Measurements from ENCODE around the gene IL31RA.

DNA sequence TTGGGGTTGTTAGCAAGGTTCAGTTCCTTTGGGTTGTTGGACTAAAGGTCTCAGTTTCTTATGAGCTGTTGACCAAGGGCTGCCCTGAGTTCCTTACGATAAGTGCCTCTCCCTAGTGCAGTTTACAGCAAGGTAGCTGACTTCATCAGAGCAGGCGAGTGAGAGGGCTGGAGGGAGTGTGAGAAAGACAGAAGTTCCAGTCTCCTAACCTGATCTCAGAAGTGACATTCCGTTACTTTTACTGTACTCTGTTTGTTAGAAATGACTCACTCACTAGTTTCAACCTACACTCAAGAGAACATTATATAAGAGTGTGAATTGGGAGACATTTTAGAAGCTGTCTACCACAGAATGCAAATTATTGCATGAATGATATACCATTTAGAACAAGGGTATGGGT, 21.2 kb upstream of the IL31RA start:
- TF ChIP-seq, protein P1, sequence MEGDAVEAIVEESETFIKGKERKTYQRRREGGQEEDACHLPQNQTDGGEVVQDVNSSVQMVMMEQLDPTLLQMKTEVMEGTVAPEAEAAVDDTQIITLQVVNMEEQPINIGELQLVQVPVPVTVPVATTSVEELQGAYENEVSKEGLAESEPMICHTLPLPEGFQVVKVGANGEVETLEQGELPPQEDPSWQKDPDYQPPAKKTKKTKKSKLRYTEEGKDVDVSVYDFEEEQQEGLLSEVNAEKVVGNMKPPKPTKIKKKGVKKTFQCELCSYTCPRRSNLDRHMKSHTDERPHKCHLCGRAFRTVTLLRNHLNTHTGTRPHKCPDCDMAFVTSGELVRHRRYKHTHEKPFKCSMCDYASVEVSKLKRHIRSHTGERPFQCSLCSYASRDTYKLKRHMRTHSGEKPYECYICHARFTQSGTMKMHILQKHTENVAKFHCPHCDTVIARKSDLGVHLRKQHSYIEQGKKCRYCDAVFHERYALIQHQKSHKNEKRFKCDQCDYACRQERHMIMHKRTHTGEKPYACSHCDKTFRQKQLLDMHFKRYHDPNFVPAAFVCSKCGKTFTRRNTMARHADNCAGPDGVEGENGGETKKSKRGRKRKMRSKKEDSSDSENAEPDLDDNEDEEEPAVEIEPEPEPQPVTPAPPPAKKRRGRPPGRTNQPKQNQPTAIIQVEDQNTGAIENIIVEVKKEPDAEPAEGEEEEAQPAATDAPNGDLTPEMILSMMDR (conservative IDR thresholded peaks at IDR 0.05 in 1 of 2, IDR thresholded peaks at IDR 0.05 in 1 of 2; ENCODE audit: extremely low read depth in 1 of 2, insufficient read depth in 1 of 2, low read depth in 1 of 2, low read length in 2 of 2): no peak
- TF ChIP-seq EZH2 (IDR thresholded peaks at IDR 0.05; ENCODE audit: borderline replicate concordance, low read length): no peak

Data from mammary epithelial cell (primary cell).